ENCODE data around the gene THAP8.

DNA sequence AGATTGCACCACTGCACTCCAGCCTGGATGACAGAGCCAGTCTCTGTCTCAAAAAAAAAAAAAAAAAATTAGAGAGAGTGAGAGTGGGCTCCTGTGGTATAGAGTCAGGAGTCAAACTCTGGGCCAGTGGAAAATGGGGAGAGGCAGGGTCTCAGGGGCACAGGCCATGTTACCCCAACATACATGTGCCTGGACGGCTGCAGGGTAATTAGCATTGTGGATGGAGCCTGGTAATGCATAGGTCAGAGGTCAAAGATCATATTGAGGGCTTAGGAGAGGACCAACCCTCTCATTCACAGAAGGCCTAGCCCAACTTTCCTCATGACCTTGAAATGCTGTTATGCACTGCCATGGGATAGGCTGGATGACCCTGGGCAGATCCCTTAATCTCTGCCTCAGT, 28.5 kb downstream of the THAP8 start:
- no peak for TF ChIP-seq SUZ12 (IDR thresholded peaks at IDR 0.05)
- TF ChIP-seq SP1 (IDR thresholded peaks at IDR 0.05), result no peak
- no peak for TF ChIP-seq CTBP1 (IDR thresholded peaks at IDR 0.05; ENCODE audit: borderline replicate concordance)
- no peak for TF ChIP-seq BHLHE40 (IDR thresholded peaks at IDR 0.05; ENCODE audit: borderline replicate concordance)
- no peak for TF ChIP-seq FOXK2 (IDR thresholded peaks at IDR 0.05)
- no peak for TF ChIP-seq FOXM1 (IDR thresholded peaks at IDR 0.05; ENCODE audit: borderline replicate concordance)
- no peak for TF ChIP-seq LEF1 (IDR thresholded peaks at IDR 0.05; ENCODE audit: borderline replicate concordance)
